SK-N-SH treated with all-trans-retinoic acid at 6 μM for 48 hours (cell line): ENCODE results near the gene FCER2.

Experiments
- PPARA ChIP-seq: fragments of 250-450 bp; sonication (Bioruptor Pico); IDR thresholded peaks from 2 replicates; pipeline ENCODE4 v1.5.0; 2020; ENCODE audit warnings: mild to moderate bottlenecking, borderline replicate concordance
- ZFP3 ChIP-seq: fragments of 250-450 bp; sonication (Bioruptor Pico); IDR thresholded peaks from 2 replicates; pipeline ENCODE4 v1.5.0; 2020; ENCODE audit warnings: mild to moderate bottlenecking, moderate library complexity
- ZNF565 ChIP-seq: fragments of 450-650 bp; formaldehyde crosslinking; conservative IDR thresholded peaks from 2 replicates; pipeline ENCODE4 v1.5.0; 2020; ENCODE audit warnings: low read depth, mild to moderate bottlenecking, moderate library complexity
- TF ChIP-seq, protein P1 (sequence below): fragments of 250-450 bp; sonication (Bioruptor Pico); IDR thresholded peaks from 2 replicates; pipeline ENCODE4 v1.8.0; 2020; ENCODE audit warnings: mild to moderate bottlenecking, moderate library complexity, borderline replicate concordance

GRCh38 chr19:7668842-7669241, 33.1 kb downstream of the FCER2 start, which contains the start of gene RETN:
- no peak for TF ChIP-seq ZFP3 (CRISPR knock-in tag)
- TF ChIP-seq ZNF565 (CRISPR knock-in tag): no peak
- no peak for TF ChIP-seq PPARA (CRISPR knock-in tag)
- TF ChIP-seq, protein P1, sequence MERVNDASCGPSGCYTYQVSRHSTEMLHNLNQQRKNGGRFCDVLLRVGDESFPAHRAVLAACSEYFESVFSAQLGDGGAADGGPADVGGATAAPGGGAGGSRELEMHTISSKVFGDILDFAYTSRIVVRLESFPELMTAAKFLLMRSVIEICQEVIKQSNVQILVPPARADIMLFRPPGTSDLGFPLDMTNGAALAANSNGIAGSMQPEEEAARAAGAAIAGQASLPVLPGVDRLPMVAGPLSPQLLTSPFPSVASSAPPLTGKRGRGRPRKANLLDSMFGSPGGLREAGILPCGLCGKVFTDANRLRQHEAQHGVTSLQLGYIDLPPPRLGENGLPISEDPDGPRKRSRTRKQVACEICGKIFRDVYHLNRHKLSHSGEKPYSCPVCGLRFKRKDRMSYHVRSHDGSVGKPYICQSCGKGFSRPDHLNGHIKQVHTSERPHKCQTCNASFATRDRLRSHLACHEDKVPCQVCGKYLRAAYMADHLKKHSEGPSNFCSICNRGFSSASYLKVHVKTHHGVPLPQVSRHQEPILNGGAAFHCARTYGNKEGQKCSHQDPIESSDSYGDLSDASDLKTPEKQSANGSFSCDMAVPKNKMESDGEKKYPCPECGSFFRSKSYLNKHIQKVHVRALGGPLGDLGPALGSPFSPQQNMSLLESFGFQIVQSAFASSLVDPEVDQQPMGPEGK (CRISPR knock-in tag): no peak
